Ovary (tissue), 9 donors: ENCODE results near the gene DAZL. TPM values are rescaled to one million over a fixed set of nuclear protein-coding genes. Genes with fewer than 3 reads are reported as not detected.

Experiments
- DNase-seq, 5 donors: peaks; one replicate each; pipeline ENCODE4 v3.0.0-alpha.2; 2019 to 2020
- H3K27ac ChIP-seq, 2 donors: fragments of 200-600 bp; one replicate each; pipeline versions ENCODE4 v1.5.1 to v1.8.0; 2019 to 2022
- H3K27me3 ChIP-seq: fragments of 200-600 bp; one replicate; pipeline ENCODE4 v1.8.0; 2022
- H3K36me3 ChIP-seq: fragments of 200-600 bp; sonication (generic); one replicate; pipeline ENCODE4 v1.5.1; 2019
- H3K4me1 ChIP-seq: one replicate; pipeline ENCODE4 v1.8.1; 2013; ENCODE audit warnings: mild to moderate bottlenecking, moderate library complexity; ENCODE audit not compliant: insufficient read depth
- H3K4me3 ChIP-seq: fragments of 200-600 bp; sonication (generic); one replicate; pipeline ENCODE4 v1.5.1; 2017
- H3K9me3 ChIP-seq, 2 donors: fragments of 200-600 bp in 1 of 2; sonication (generic) in 1 of 2; one replicate each; pipeline versions ENCODE4 v1.5.1 to v1.8.1; 2013 to 2019; ENCODE audit warnings: mild to moderate bottlenecking in 1 of 2, moderate library complexity in 1 of 2
- CTCF ChIP-seq, 3 donors: fragments of 450-650 bp in 2 of 3; fragments of 200-600 bp in 1 of 3; IDR thresholded peaks; one replicate each; pipeline versions ENCODE4 v1.5.1 to v1.8.0; 2016 to 2022; ENCODE audit warnings: antibody characterized with exemption in 3 of 3, mild to moderate bottlenecking in 1 of 3
- EP300 ChIP-seq: sonication (generic); formaldehyde crosslinking; IDR thresholded peaks from one replicate; pipeline ENCODE4 v1.6.1; 2017; ENCODE audit warnings: antibody characterized with exemption
- POLR2A ChIP-seq: fragments of 450-650 bp; IDR thresholded peaks from one replicate; pipeline ENCODE4 v1.6.1; 2017; ENCODE audit warnings: antibody characterized with exemption, mild to moderate bottlenecking, moderate library complexity
- WGBS, 3 donors: extraction: QIAGEN DNeasy Blood & Tissue Kit in 1 of 3; methylation state at CpG; one replicate each; pipeline versions ENCODE4 v1.1.5 to v1.1.7; 2013 to 2017; 5-methylcytosine and 5-hydroxymethylcytosine counted together
- intact Hi-C, 4 donors: fragments of 100-400 bp; cut with DNase I; formaldehyde crosslinking; loops; one replicate each; pipeline versions ENCODE4 v1.11.0 to v1.15.1; 2022 to 2023
- polyA plus RNA-seq, 2 donors: library from polyadenylated mRNA; stranded (reverse); fragments of 200-250 nt in 1 of 2; fragments of 350-450 nt in 1 of 2; fragmentation: Illumina TruSeq in 1 of 2; extraction: RNeasy Lipid Tissue Mini Kit (QIAGEN cat#74804) in 1 of 2; gene quantifications; one replicate each; pipeline ENCODE4 v1.2.3, GENCODE V29; 2013 to 2014
- total RNA-seq, 7 donors: library from RNA; depleted of rRNA in 2 of 7; stranded (reverse); fragments of >200 nt in 2 of 7; fragmentation: NEBNext Ultra II Directional in 3 of 7; extraction: Animal tissue kit (Norgen Biotek cat#: 25700) in 3 of 7; gene quantifications; one replicate each; pipeline versions ENCODE4 v1.1.0 to v1.2.4, GENCODE V29; 2016 to 2023
- donor health status: DM: no; HTN: no; CAD: no; lungs with moderate emphysema.
- donor health status: DM: no; HTN: no; CAD: no.
- donor health status: Bipolar disorder and iron deficiency.
- donor health status: DM: yes; HTN: yes; CAD: no.
- donor health status: DM: no; HTN: no; CAD: no.
- donor health status: DM: yes; HTN: yes; CAD: no.

DAZL gene
- total and polyA plus RNA-seq, 9 donors, result 0.16 TPM; not detected in 8

- no peaks in the 10 kb centered on the region for H3K27me3 ChIP-seq
- WGBS, 3 donors, result 76 to 83% (median 80%) methylated on average over 5 of the region's 5 CpGs
- H3K4me3 ChIP-seq, result no peak overlapping the region
- no peaks in the 10 kb centered on the region for H3K4me1 ChIP-seq
- DNase-seq, result no peak
- TF ChIP-seq EP300 (no peak), CTCF (IDR thresholded peaks at IDR 0.05) (no peak), POLR2A (no peak)
- intact Hi-C loops, result no loop called here
- H3K36me3 ChIP-seq, result no peaks in the 10 kb centered on the region
- no peaks in the 10 kb centered on the region for H3K9me3 ChIP-seq
- H3K27ac ChIP-seq, result no peak overlapping the region
These were observed 45.4 kb downstream of the DAZL start for GRCh38 chr3:16559653-16560365.

GRCh38 chr3:16554126-16554525 is 51.1 kb downstream of the DAZL start:
- Histone ChIP-seq H3K4me1 (peaks cover 2% of the 10 kb centered on the region), H3K4me3 (no peak overlapping the region), H3K27me3 (no peaks in the 10 kb centered on the region), H3K27ac (no peak overlapping the region), H3K36me3 (no peaks in the 10 kb centered on the region), H3K9me3 (no peaks in the 10 kb centered on the region)
- 73 to 83% (median 81%) methylated on average over 4 of the region's 4 CpGs for WGBS, 3 donors
- TF ChIP-seq EP300 (no peak), CTCF (IDR thresholded peaks at IDR 0.05) (no peak), POLR2A (no peak)
- no peak for DNase-seq
- intact Hi-C loops, result loop anchor here in 2 of 4 donors (5.0 kb wide), 1 partner anchor 267 kb away; no protein-coding TSS in a partner anchor

GRCh38 chr3:16552757-16553156 is 52.5 kb downstream of the DAZL start:
- Histone ChIP-seq H3K27ac (no peak overlapping the region), H3K4me3 (no peak overlapping the region), H3K9me3 (no peaks in the 10 kb centered on the region), H3K27me3 (no peaks in the 10 kb centered on the region), H3K4me1 (peaks cover 2% of the 10 kb centered on the region), H3K36me3 (no peaks in the 10 kb centered on the region)
- WGBS, 3 donors, result 54 to 66% (median 66%) methylated on average over 3 of the region's 3 CpGs
- TF ChIP-seq CTCF (IDR thresholded peaks at IDR 0.05) (no peak), POLR2A (no peak), EP300 (no peak)
- intact Hi-C loops, result loop anchor here in 2 of 4 donors (5.0 kb wide), 1 partner anchor 265 kb away; no protein-coding TSS in a partner anchor
- DNase-seq, result no peak

- DNase-seq, result no peak
- Histone ChIP-seq H3K36me3 (no peaks in the 10 kb centered on the region), H3K27me3 (no peaks in the 10 kb centered on the region), H3K4me1 (peaks cover 2% of the 10 kb centered on the region), H3K27ac (no peak overlapping the region), H3K9me3 (no peaks in the 10 kb centered on the region), H3K4me3 (no peak overlapping the region)
- TF ChIP-seq CTCF (IDR thresholded peaks at IDR 0.05), result no peak
- intact Hi-C loops, result loop anchor here in 3 of 4 donors (2.0 to 5.0 kb wide), 2 partner anchors 263 to 264 kb away; no protein-coding TSS in a partner anchor
- WGBS, 3 donors, result 75 to 93% (median 82%) methylated on average over 4 of the region's 4 CpGs
These were observed 53.8 kb downstream of the DAZL start for GRCh38 chr3:16551342-16551976.
